Activated CD8-positive, alpha-beta memory T cell treated with anti-CD3 and anti-CD28 coated beads, Interleukin-2, amount 50 U/mL, for 1 hour (primary cell): ENCODE data around the gene PSMB5.
A peak's percentile ranks its signal among the peaks of the same experiment; 100 is the strongest.

Source experiments
- DNase-seq: peaks from one replicate; pipeline ENCODE4 v3.0.0-alpha.2; 2020; ENCODE audit errors: extremely low read depth

Gene PSMB5

GRCh38 chr14:22987291-22987690, 47.4 kb downstream of the PSMB5 start:
- DNase-seq, result no peak

- DNase-seq, result peak; percentile 73
These were observed 48.1 kb downstream of the PSMB5 start for GRCh38 chr14:22986508-22987054.

GRCh38 chr14:22985894-22986507, 48.7 kb downstream of the PSMB5 start:
- DNase-seq, result no peak

GRCh38 chr14:22984959-22985658, 49.6 kb downstream of the PSMB5 start:
- no peak for DNase-seq

- DNase-seq, result peak; percentile 27
These were observed 52.0 kb downstream of the PSMB5 start, which contains the start of gene AJUBA for GRCh38 chr14:22982477-22983245. TSS of gene AJUBA (minus strand) at chr14:22982551. CDS start at chr14:22982266, 285 bp downstream.

GRCh38 chr14:22981876-22982476, 52.7 kb downstream of the PSMB5 start:
- no peak for DNase-seq

GRCh38 chr14:22981090-22981875, 53.4 kb downstream of the PSMB5 start:
- no peak for DNase-seq

GRCh38 chr14:22980672-22981089, 54.0 kb downstream of the PSMB5 start:
- no peak for DNase-seq

GRCh38 chr14:22979748-22980392, 54.8 kb downstream of the PSMB5 start:
- no peak for DNase-seq

- DNase-seq, result no peak
These were observed 55.6 kb downstream of the PSMB5 start for GRCh38 chr14:22978981-22979671.

GRCh38 chr14:22978487-22978837, 56.2 kb downstream of the PSMB5 start:
- DNase-seq, result no peak

GRCh38 chr14:22977684-22978486, 56.8 kb downstream of the PSMB5 start:
- no peak for DNase-seq

- no peak for DNase-seq
These were observed 57.3 kb downstream of the PSMB5 start for GRCh38 chr14:22977434-22977683.

- no peak for DNase-seq
These were observed 57.9 kb downstream of the PSMB5 start for GRCh38 chr14:22976620-22977433.
